ENCODE measurements around the gene WDHD1. TPM values are rescaled to one million over a fixed set of nuclear protein-coding genes. Genes with fewer than 3 reads are reported as not detected.
"Not testable (repeated sequence)": the region's sequence is repeated elsewhere in the genome, so short reads cannot be mapped to it uniquely, and the experiment has no call there.

Gene WDHD1
- total RNA-seq, 6 experiments from 2014 or later, result 9.8 to 20.3 (median 17.8) TPM

DNA sequence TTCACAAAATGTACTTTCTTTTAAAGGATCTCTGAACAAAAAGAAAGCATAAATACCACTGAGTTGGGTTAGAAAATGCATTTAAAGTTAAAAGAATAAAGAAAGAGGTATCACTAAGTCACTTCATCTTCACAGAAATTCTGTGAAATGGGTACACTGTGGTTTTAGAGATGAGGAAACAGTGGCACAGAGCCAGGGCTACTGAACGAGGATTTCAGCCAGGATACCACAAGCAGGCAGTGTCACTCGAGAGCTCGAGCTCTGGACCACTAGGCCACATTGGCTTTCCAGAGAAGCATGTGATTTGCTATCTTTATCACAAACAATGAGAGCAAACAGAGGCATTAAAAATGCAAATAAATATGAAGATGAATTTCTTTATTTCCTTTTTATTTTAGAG is 51.0 kb downstream of the WDHD1 start:
- TF ChIP-seq, protein P1, sequence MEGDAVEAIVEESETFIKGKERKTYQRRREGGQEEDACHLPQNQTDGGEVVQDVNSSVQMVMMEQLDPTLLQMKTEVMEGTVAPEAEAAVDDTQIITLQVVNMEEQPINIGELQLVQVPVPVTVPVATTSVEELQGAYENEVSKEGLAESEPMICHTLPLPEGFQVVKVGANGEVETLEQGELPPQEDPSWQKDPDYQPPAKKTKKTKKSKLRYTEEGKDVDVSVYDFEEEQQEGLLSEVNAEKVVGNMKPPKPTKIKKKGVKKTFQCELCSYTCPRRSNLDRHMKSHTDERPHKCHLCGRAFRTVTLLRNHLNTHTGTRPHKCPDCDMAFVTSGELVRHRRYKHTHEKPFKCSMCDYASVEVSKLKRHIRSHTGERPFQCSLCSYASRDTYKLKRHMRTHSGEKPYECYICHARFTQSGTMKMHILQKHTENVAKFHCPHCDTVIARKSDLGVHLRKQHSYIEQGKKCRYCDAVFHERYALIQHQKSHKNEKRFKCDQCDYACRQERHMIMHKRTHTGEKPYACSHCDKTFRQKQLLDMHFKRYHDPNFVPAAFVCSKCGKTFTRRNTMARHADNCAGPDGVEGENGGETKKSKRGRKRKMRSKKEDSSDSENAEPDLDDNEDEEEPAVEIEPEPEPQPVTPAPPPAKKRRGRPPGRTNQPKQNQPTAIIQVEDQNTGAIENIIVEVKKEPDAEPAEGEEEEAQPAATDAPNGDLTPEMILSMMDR (IDR thresholded peaks at IDR 0.05), result no peak
- Mint-ChIP-seq H3K4me3 (no peak overlapping the region), H3K27ac (peak overlapping the region; percentile 65; the same call in 1 of the 2 replicates), H3K9me3 (no peaks in the 10 kb centered on the region), H3K36me3 (ENCODE audit: low read depth) (peaks cover 5% of the 10 kb centered on the region; the same call in 1 of the 2 replicates), H3K4me1 (ENCODE audit: low read depth) (peaks cover 15% of the 10 kb centered on the region), H3K27me3 (ENCODE audit: insufficient read depth) (no peaks in the 10 kb centered on the region; the same call in 1 of the 2 replicates)
- DNase-seq, result no peak

DNA sequence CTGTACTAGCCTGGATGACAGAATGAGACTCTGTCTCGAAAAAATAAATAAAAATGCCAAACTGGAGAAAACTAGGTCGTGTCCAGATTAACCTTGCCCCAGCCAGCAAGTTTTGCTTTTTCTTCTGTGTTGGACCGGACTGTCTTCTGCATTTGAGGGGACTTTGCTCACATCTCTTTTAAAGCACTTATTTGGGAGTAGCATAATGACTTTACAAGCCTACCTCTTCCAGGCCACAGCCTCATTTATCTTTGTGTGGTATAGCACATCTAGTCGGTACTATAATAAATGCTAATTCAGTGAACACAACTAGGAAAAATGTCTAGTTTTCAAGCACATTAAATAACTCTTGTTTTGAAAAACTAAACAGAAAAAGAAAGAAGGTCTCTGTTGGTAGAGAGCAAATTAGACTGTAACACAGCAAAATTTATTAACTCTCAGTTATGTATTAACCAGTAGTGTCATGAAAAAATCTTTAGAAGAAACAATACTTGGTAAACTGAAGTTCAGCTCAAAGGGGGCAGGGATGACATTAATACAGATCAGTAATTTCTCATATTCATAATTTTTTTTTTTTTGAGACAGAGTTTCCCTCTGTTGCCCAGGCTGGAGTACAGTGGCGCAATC is 52.0 kb downstream of the WDHD1 start:
- Mint-ChIP-seq H3K27me3 (ENCODE audit: insufficient read depth) (no peaks in the 10 kb centered on the region; the same call in 1 of the 2 replicates), H3K4me3 (no peak overlapping the region), H3K4me1 (ENCODE audit: low read depth) (peaks cover 15% of the 10 kb centered on the region), H3K9me3 (no peaks in the 10 kb centered on the region), H3K27ac (no peak overlapping the region), H3K36me3 (ENCODE audit: low read depth) (peaks cover 5% of the 10 kb centered on the region; the same call in 1 of the 2 replicates)
- TF ChIP-seq, protein P1 (IDR thresholded peaks at IDR 0.05), result no peak
- DNase-seq, result no peak

GRCh38 chr14:54967496-54967895 is 59.4 kb downstream of the WDHD1 start:
- H3K27me3 Mint-ChIP-seq (ENCODE audit: insufficient read depth), result no peaks in the 10 kb centered on the region; the same call in 1 of the 2 replicates
- H3K36me3 Mint-ChIP-seq (ENCODE audit: low read depth), result peaks cover 12% of the 10 kb centered on the region; the same call in 1 of the 2 replicates
- H3K4me1 Mint-ChIP-seq (ENCODE audit: low read depth), result no peaks in the 10 kb centered on the region

GRCh38 chr14:54955143-54955542 is 71.8 kb downstream of the WDHD1 start:
- Mint-ChIP-seq H3K9me3 (no peaks in the 10 kb centered on the region), H3K4me1 (ENCODE audit: low read depth) (no peaks in the 10 kb centered on the region), H3K27ac (no peak overlapping the region), H3K27me3 (ENCODE audit: insufficient read depth) (no peaks in the 10 kb centered on the region; the same call in 1 of the 2 replicates), H3K4me3 (no peak overlapping the region), H3K36me3 (ENCODE audit: low read depth) (peaks cover 9% of the 10 kb centered on the region)
- TF ChIP-seq, protein P1 (IDR thresholded peaks at IDR 0.05), result no peak
- DNase-seq, result no peak

More at GRCh38 chr14:54967496-54967895, 59.4 kb downstream of the WDHD1 start:
- no peak overlapping the region for H3K27ac Mint-ChIP-seq
- TF ChIP-seq, protein P1 (IDR thresholded peaks at IDR 0.05), result no peak
- H3K9me3 Mint-ChIP-seq, result no peaks in the 10 kb centered on the region
- H3K4me3 Mint-ChIP-seq, result no peak overlapping the region
- no peak for DNase-seq

DNA sequence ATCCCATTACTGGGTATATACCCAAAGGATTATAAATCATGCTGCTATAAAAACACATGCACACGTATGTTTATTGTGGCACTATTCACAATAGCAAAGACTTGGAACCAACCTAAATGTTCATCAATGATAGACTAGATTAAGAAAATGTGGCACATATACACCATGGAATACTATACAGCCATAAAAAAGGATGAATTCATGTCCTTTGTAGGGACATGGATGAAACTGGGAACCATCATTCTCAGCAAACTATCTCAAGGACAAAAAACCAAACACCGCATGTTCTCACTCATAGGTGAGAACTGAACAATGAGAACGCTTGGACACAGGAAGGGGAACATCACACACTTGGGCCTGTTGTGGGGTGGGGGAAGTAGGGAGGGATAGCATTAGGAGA is 73.3 kb downstream of the WDHD1 start:
- not testable (repeated sequence) for H3K27me3 Mint-ChIP-seq (ENCODE audit: insufficient read depth)

GRCh38 chr14:54952803-54953202 is 74.1 kb downstream of the WDHD1 start:
- peaks cover 16% of the 10 kb centered on the region for H3K36me3 Mint-ChIP-seq (ENCODE audit: low read depth)
- H3K9me3 Mint-ChIP-seq; H3K4me1 Mint-ChIP-seq (ENCODE audit: low read depth); H3K27ac Mint-ChIP-seq; H3K4me3 Mint-ChIP-seq; H3K27me3 Mint-ChIP-seq (ENCODE audit: insufficient read depth); DNase-seq: not testable (repeated sequence)

More for the DNA sequence above, 73.3 kb downstream of the WDHD1 start:
- H3K36me3 Mint-ChIP-seq (ENCODE audit: low read depth), result peaks cover 16% of the 10 kb centered on the region
- H3K4me3 Mint-ChIP-seq; H3K4me1 Mint-ChIP-seq (ENCODE audit: low read depth); DNase-seq; H3K27ac Mint-ChIP-seq; H3K9me3 Mint-ChIP-seq: not testable (repeated sequence)
